ENCODE measurements around the gene CBX3. TPM values are rescaled to one million over a fixed set of nuclear protein-coding genes. Genes with fewer than 3 reads are reported as not detected.

CBX3 gene
- total RNA-seq, 1 donor from 2014 or later: 102 TPM

DNA sequence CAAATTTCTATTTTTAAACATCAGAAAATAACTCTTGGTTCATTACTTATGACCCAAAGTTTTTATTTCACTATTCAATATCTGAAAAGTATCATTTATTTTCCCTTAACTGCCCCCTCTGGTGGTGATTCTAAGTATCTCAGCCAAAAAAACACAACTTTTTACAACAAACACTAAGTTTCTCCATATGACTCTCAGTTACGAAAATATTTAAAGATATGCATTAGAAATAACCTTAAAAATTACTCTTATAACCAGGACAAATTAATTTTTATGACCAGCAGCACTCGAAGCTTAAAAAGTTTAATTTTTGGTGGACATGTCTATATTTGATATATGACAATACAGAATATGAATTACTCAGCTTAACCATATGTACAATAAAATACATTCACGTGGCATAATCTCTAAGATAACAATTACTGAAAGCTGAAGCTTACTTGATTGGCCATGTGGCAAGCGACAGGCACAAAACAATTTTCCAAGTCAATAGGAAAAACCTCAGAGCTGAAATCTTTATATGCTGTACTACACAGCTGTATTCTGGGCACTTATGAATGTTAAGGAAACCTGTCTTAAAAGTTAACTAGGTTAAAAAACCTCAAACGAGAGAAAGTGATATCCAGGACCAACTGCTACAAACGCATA is 3.3 kb upstream of the CBX3 start:
- peak overlapping the region; percentile 99 for H3K4me3 Mint-ChIP-seq (ENCODE audit: unreplicated experiment)
- peaks cover 47% of the 10 kb centered on the region for H3K4me1 Mint-ChIP-seq (ENCODE audit: low read depth)
- no peak for DNase-seq (ENCODE audit: low spot score)
- TF ChIP-seq, protein P1, sequence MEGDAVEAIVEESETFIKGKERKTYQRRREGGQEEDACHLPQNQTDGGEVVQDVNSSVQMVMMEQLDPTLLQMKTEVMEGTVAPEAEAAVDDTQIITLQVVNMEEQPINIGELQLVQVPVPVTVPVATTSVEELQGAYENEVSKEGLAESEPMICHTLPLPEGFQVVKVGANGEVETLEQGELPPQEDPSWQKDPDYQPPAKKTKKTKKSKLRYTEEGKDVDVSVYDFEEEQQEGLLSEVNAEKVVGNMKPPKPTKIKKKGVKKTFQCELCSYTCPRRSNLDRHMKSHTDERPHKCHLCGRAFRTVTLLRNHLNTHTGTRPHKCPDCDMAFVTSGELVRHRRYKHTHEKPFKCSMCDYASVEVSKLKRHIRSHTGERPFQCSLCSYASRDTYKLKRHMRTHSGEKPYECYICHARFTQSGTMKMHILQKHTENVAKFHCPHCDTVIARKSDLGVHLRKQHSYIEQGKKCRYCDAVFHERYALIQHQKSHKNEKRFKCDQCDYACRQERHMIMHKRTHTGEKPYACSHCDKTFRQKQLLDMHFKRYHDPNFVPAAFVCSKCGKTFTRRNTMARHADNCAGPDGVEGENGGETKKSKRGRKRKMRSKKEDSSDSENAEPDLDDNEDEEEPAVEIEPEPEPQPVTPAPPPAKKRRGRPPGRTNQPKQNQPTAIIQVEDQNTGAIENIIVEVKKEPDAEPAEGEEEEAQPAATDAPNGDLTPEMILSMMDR (IDR thresholded peaks at IDR 0.05): peak; percentile 97
- H3K9me3 Mint-ChIP-seq (ENCODE audit: low read depth): no peaks in the 10 kb centered on the region
- peak overlapping the region; percentile 100 for H3K27ac Mint-ChIP-seq (ENCODE audit: unreplicated experiment)
- H3K27me3 Mint-ChIP-seq (ENCODE audit: low read depth): no peaks in the 10 kb centered on the region
- peaks cover 56% of the 10 kb centered on the region for H3K36me3 Mint-ChIP-seq (ENCODE audit: low read depth)

DNA sequence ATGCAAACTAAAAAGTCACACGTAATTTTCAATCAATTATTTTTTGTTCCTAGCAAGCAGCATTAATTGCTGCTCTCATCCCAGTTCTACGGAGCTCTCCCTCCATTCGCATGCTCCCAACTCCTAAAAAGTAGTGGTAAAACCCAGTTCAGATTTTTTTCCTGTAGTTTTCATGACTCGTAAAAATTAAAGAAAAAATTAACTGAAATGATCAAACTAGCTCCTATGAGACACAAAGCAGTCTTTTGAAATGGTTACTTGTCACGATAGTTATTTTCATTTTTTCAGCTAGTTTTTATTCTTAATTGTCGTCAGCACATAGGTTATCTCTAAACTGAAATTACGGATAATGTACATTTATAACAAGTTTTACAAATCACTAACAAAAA is 2.8 kb upstream of the CBX3 start:
- TF ChIP-seq, protein P1 (IDR thresholded peaks at IDR 0.05): no peak
- Mint-ChIP-seq H3K27me3 (ENCODE audit: low read depth) (no peaks in the 10 kb centered on the region), H3K36me3 (ENCODE audit: low read depth) (peaks cover 51% of the 10 kb centered on the region), H3K27ac (ENCODE audit: unreplicated experiment) (peak overlapping the region; percentile 100), H3K4me1 (ENCODE audit: low read depth) (peaks cover 47% of the 10 kb centered on the region), H3K9me3 (ENCODE audit: low read depth) (no peaks in the 10 kb centered on the region), H3K4me3 (ENCODE audit: unreplicated experiment) (peak overlapping the region; percentile 99)
- DNase-seq (ENCODE audit: low spot score): no peak

GRCh38 chr7:26199301-26200037 is 2.1 kb upstream of the CBX3 start:
- Mint-ChIP-seq H3K27ac (ENCODE audit: unreplicated experiment) (peak overlapping the region; percentile 100), H3K36me3 (ENCODE audit: low read depth) (peaks cover 44% of the 10 kb centered on the region), H3K4me1 (ENCODE audit: low read depth) (peaks cover 47% of the 10 kb centered on the region), H3K4me3 (ENCODE audit: unreplicated experiment) (peak overlapping the region; percentile 99), H3K27me3 (ENCODE audit: low read depth) (no peaks in the 10 kb centered on the region), H3K9me3 (ENCODE audit: low read depth) (no peaks in the 10 kb centered on the region)
- DNase-seq (ENCODE audit: low spot score): no peak
- TF ChIP-seq, protein P1 (IDR thresholded peaks at IDR 0.05): no peak

DNA sequence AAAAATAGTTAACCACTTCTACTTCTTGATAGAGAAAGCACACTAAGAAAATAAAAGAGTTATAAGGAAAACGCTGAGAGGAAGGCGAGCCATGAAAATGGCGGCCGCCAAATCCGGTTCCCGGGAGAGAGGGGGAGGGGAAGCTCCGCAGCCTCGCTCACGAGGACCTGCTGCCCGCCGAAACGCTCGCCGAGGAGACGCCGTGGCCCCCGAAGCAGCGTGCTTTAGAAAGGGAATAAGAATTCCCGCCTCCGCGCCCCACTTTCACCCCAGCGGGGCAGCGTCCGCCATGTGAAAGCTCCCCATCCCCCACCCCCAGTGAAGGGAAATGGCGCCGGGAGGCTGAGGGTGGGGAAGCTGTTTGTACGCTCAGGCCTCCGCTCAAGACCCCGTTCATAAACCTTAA is 1.5 kb upstream of the CBX3 start:
- DNase-seq (ENCODE audit: low spot score): no peak
- Mint-ChIP-seq H3K9me3 (ENCODE audit: low read depth) (no peaks in the 10 kb centered on the region), H3K27me3 (ENCODE audit: low read depth) (no peaks in the 10 kb centered on the region), H3K27ac (ENCODE audit: unreplicated experiment) (peak overlapping the region; percentile 100), H3K4me3 (ENCODE audit: unreplicated experiment) (peak overlapping the region; percentile 99), H3K36me3 (ENCODE audit: low read depth) (peaks cover 43% of the 10 kb centered on the region), H3K4me1 (ENCODE audit: low read depth) (peaks cover 50% of the 10 kb centered on the region)
- TF ChIP-seq, protein P1 (IDR thresholded peaks at IDR 0.05): no peak

DNA sequence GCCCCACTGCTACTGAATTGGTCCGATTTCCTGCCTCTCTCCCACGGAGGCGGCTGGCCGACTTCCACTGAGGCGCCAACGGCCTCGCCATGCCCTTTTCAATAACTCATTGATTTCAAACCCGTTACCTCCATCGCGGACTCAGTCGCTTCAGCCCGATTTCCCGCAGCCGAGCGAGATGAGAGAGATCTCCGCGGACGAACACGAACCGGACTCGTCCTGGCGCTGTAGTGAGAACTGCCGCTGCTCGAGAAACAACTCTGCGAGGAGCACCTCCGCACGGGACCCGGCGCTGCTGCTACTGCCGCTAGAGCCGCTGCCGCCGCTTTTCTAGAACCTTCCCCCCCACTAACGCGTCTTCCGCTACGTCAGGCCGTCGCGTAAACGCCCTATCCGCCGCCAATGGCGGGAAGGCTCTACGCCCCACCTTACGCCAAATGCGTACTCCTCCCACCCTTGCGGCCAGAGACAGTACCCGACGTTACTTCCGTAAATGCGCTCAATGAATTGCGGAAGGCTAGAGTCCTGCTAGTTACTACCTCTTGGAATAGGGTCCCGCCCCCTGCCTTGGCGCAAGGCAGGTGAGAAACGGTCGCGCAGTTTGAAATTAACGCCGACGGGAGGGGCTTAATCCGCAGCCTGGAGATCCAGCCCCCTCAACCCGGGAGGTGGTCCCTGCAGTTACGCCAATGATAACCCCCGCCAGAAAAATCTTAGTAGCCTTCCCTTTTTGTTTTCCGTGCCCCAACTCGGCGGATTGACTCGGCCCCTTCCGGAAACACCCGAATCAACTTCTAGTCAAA is 900 bp upstream of the CBX3 start, which contains the start of gene HNRNPA2B1:
Gene HNRNPA2B1 (minus strand): TSS at position 303 of the 803 bp plus-strand sequence. CDS start 169 bp downstream, at position 134.
- TF ChIP-seq, protein P1 (IDR thresholded peaks at IDR 0.05): no peak
- Mint-ChIP-seq H3K4me3 (ENCODE audit: unreplicated experiment) (peak within 1 kb of the TSS; percentile 99), H3K27me3 (ENCODE audit: low read depth) (no peaks in the 10 kb centered on the region), H3K36me3 (ENCODE audit: low read depth) (peaks cover 40% of the 10 kb centered on the region), H3K4me1 (ENCODE audit: low read depth) (peaks cover 50% of the 10 kb centered on the region), H3K9me3 (ENCODE audit: low read depth) (no peaks in the 10 kb centered on the region), H3K27ac (ENCODE audit: unreplicated experiment) (peak within 1 kb of the TSS; percentile 100)
- peak; percentile 95 for DNase-seq (ENCODE audit: low spot score)

Measured in chondrocyte (in vitro differentiated cells).